ENCODE data around the gene CTSK. TPM values are rescaled to one million over a fixed set of nuclear protein-coding genes. Genes with fewer than 3 reads are reported as not detected.

Gene CTSK
- total RNA-seq, 4 donors from 2014 or later: 16.1 to 76.2 (median 36.8) TPM

DNA sequence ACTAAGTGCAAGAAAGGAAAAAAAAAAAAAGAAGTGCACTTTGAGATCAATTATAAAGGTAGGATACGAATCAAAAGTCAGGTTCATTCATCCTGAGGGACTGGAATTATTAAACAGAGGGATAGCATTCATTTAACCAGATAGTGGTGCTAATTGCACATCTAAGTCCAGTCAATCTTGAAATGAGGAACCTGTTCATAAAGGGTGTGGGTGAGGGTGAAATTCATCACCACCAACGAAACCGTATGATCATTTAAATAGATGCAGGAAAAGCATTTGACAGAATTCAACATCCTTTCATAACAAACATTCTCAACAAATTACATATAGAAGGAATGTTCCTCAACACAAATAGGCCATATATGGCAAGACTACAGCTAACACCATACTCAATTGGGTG lies 48.0 kb downstream of the CTSK start:
- H3K9me3 ChIP-seq: no peaks in the 10 kb centered on the region
- H3K27me3 ChIP-seq: no peaks in the 10 kb centered on the region
- H3K27ac ChIP-seq: no peak overlapping the region
- no peak for DNase-seq
- TF ChIP-seq POLR2A (IDR thresholded peaks at IDR 0.05): no peak
- TF ChIP-seq CTCF (IDR thresholded peaks at IDR 0.05): no peak
- intact Hi-C loops (cut with DNase I): no loop called here
- no peaks in the 10 kb centered on the region for H3K36me3 ChIP-seq
- 89% methylated on average over 3 of the region's 3 CpGs for WGBS, 2 donors
- H3K4me1 ChIP-seq: peaks cover 0 to 11% of the 10 kb centered on the region in 2 donors
- H3K4me3 ChIP-seq (replicated peaks in 1 of 3): no peak overlapping the region

DNA sequence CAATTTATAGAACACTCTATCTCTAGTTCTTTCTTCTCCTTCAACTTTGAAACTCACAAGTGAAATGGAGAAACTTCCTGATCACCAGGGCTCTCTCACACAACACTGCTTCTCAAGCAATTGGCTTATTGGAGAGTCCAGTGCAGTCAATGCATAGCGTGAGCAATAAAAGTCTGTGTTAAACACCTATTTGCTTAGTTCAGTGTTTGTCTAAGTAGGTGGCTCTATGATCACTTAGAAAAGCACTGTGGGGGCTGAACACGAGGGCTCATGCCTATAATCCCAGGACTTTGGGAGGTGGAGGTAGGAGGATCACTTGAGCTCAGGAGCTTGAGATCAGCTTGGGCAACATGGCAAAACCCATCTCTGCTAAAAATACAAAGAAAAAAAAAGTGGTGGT lies 54.6 kb downstream of the CTSK start:
- intact Hi-C loops (cut with DNase I): no loop called here
- no peak for DNase-seq
- Histone ChIP-seq H3K27me3 (no peaks in the 10 kb centered on the region), H3K4me3 (replicated peaks in 1 of 3) (no peak overlapping the region), H3K4me1 (no peaks in the 10 kb centered on the region), H3K36me3 (no peaks in the 10 kb centered on the region), H3K9me3 (no peaks in the 10 kb centered on the region), H3K27ac (no peak overlapping the region)
- WGBS, 2 donors: 88% methylated on average over 2 of the region's 2 CpGs
- TF ChIP-seq CTCF (IDR thresholded peaks at IDR 0.05) (no peak), POLR2A (IDR thresholded peaks at IDR 0.05) (no peak)

DNA sequence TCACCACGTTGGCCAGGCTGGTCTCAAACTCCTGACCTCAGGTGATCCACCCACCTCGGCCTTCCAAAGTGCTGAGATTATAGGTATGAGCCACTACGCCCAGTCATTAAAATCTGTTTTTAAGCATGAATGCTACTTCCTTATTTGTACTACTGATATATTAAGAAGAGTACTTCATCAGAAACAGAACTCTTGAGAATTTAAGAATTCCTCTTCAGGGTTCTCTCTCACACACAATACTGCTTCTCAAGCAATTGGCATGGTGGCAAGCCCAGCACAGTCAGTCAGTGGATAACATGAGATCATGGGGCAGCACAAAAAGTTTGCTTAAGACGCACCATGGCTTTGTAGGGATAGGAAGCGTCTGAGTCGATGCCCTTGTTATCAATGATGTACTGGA lies 56.6 kb downstream of the CTSK start:
- 78 to 81% methylated on average over 6 of the region's 6 CpGs for WGBS, 2 donors
- Histone ChIP-seq H3K4me1 (no peaks in the 10 kb centered on the region), H3K36me3 (no peaks in the 10 kb centered on the region), H3K27me3 (no peaks in the 10 kb centered on the region), H3K9me3 (no peaks in the 10 kb centered on the region), H3K27ac (no peak overlapping the region), H3K4me3 (replicated peaks in 1 of 3) (no peak overlapping the region)
- intact Hi-C loops (cut with DNase I): no loop called here
- TF ChIP-seq POLR2A (IDR thresholded peaks at IDR 0.05) (no peak), CTCF (IDR thresholded peaks at IDR 0.05) (no peak)
- no peak for DNase-seq

GRCh38 chr1:150749720-150750311 lies 58.2 kb downstream of the CTSK start:
- 95 to 96% methylated on average over 8 of the region's 8 CpGs for WGBS, 2 donors
- TF ChIP-seq POLR2A (IDR thresholded peaks at IDR 0.05): no peak

DNA sequence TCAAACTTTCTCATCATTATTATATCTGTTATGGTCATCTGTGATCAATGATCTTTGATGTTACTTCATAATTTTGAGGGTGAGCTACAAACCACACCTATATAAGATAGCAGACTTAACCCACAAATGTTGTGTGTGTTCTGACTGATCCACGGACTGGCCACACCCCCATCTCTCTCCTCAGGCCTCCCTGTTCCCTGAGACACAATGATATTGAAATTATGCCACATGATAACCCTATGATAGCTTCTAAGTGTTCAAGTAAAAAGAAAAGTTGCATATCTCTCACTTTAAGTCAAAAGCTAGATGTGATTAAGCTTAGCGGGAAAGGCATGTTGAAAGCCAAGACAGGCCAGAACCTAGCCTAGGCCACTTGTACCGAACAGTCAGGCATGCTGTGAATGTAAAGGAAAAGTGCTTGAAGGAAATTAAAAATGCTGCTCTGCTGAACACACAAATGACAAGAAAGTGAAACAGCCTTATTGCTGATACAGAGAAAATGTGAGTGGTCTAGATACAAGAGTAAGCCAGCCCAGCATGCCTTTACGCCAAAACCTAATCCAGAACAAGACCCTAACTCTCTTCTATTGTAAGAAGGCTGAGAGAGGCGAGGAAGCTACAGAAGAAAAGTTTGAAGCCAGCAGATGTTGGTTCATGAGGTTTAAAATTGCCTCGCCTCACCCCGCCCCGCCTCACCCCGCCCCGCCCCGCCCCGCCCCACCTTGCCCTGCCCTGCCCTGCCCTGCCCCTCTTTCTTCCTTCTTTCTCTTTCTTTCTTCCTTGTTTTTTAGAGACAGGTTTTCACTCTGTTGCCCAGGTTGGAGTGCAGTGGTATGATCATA lies 59.0 kb downstream of the CTSK start:
- intact Hi-C loops (cut with DNase I): no loop called here
- TF ChIP-seq POLR2A (IDR thresholded peaks at IDR 0.05) (no peak), CTCF (IDR thresholded peaks at IDR 0.05) (no peak)
- WGBS, 2 donors: 92 to 95% methylated on average over 12 of the region's 12 CpGs
- H3K4me1 ChIP-seq: no peaks in the 10 kb centered on the region
- no peak for DNase-seq
- H3K4me3 ChIP-seq (replicated peaks in 1 of 3): no peak overlapping the region
- no peaks in the 10 kb centered on the region for H3K27me3 ChIP-seq
- no peak overlapping the region for H3K27ac ChIP-seq
- no peaks in the 10 kb centered on the region for H3K36me3 ChIP-seq
- H3K9me3 ChIP-seq: no peaks in the 10 kb centered on the region

More at GRCh38 chr1:150749720-150750311, 58.2 kb downstream of the CTSK start:
- Histone ChIP-seq H3K4me1 (no peaks in the 10 kb centered on the region), H3K36me3 (no peaks in the 10 kb centered on the region), H3K9me3 (no peaks in the 10 kb centered on the region), H3K4me3 (replicated peaks in 1 of 3) (no peak overlapping the region), H3K27ac (no peak overlapping the region), H3K27me3 (no peaks in the 10 kb centered on the region)
- no peak for DNase-seq
- intact Hi-C loops (cut with DNase I): no loop called here

Small RNA genes within 50 kb of the gene (small RNA-seq; reads per million reads assigned to genes)
- gene RNU6-1309P: not detected

Other genes with a start within 250 kb of the CTSK start
- 100 to 1,000 TPM; 164 to 313 (median 203) TPM for gene MCL1, start 228.7 kb downstream of the CTSK start, total RNA-seq
- 100 to 1,000 TPM; 183 to 292 (median 218) TPM for gene ENSA, start 178.6 kb downstream of the CTSK start, total RNA-seq
- gene GOLPH3L, start 111.1 kb downstream of the CTSK start, total RNA-seq: 10 to 100 TPM; 36.3 to 44.1 (median 39.2) TPM
- under 1 TPM in 2 of 4 donors, not detected in 2; 0.67 to 0.93 TPM for gene HORMAD1, start 87.4 kb downstream of the CTSK start, total RNA-seq
- 10 to 100 TPM; 26.2 to 49.3 (median 33.1) TPM for gene CTSS, start 42.5 kb downstream of the CTSK start, total RNA-seq
- gene ARNT, start 68.3 kb upstream of the CTSK start, total RNA-seq: 10 to 100 TPM; 44.2 to 58.3 (median 51.4) TPM
- not detected for gene CTXND2, start 78.9 kb upstream of the CTSK start, total RNA-seq
- gene SETDB1, start 118.1 kb upstream of the CTSK start, total RNA-seq: 10 to 100 TPM; 35.4 to 59.9 (median 44.8) TPM
- gene CERS2, start 166.6 kb upstream of the CTSK start, total RNA-seq: 100 to 1,000 TPM; 158 to 183 (median 171) TPM
- gene ANXA9, start 174.0 kb upstream of the CTSK start, total RNA-seq: 10 to 100 TPM in 2 of 4 donors, 1 to 10 TPM in 2; 5.8 to 14.9 (median 10.0) TPM
- gene MINDY1, start 198.6 kb upstream of the CTSK start, total RNA-seq: 100 to 1,000 TPM in 1 of 4 donors, 10 to 100 TPM in 3; 50.9 to 103 (median 90.4) TPM
- 10 to 100 TPM; 66.0 to 79.0 (median 76.3) TPM for gene PRUNE1, start 200.2 kb upstream of the CTSK start, total RNA-seq
- 10 to 100 TPM in 1 of 4 donors, 1 to 10 TPM in 3; 4.0 to 16.8 (median 5.0) TPM for gene BNIPL, start 228.3 kb upstream of the CTSK start, total RNA-seq
- gene C1orf56, start 239.5 kb upstream of the CTSK start, total RNA-seq: 10 to 100 TPM in 3 of 4 donors, 1 to 10 TPM in 1; 7.8 to 22.6 (median 14.8) TPM

Data from thyroid gland (tissue), 4 donors.